Naive thymus-derived CD4-positive, alpha-beta T cell (primary cell): ENCODE results near the gene PROB1. TPM values are rescaled to one million over a fixed set of nuclear protein-coding genes. Genes with fewer than 3 reads are reported as not detected.

Experiments used
- ATAC-seq: fragments of 150-1000 bp; cut with Tn5 transposase; 2 replicates; pipeline ENCODE4 v1.10.0; 2021; ENCODE audit warnings: mild to moderate bottlenecking, moderate library complexity
- CTCF ChIA-PET: fragments of 350-600 bp; sonication (Branson Sonifier 250); formaldehyde crosslinking; loops from one replicate; lab custom pipeline; 2021; ENCODE audit warnings: antibody characterized with exemption; lab: Charles Lee
- POLR2A ChIA-PET: fragments of 350-600 bp; sonication (Branson Sonifier 250); formaldehyde crosslinking; loops from one replicate; lab custom pipeline; 2021; ENCODE audit warnings: antibody characterized with exemption, inconsistent platforms; lab: Charles Lee
- DNase-seq, 9 donors: peaks; one replicate each; pipeline versions ENCODE4 v3.0.0 to v3.0.0-alpha.2; 2020 to 2022; ENCODE audit warnings: mixed read lengths in 1 of 9
- H3K27ac ChIP-seq: one replicate; pipeline ENCODE4 v1.7.0; 2013; ENCODE audit warnings: mild to moderate bottlenecking, low read depth, low read length, moderate library complexity
- H3K27me3 ChIP-seq, 2 donors: one replicate each; pipeline ENCODE4 v1.7.0; 2013; ENCODE audit warnings: low read length in 2 of 2, mild to moderate bottlenecking in 2 of 2, moderate library complexity in 2 of 2; ENCODE audit not compliant: control insufficient read depth in 2 of 2, insufficient read depth in 2 of 2
- H3K36me3 ChIP-seq, 3 experiments: 1 replicate in 2 of 3; 2 replicates in 1 of 3; pipeline ENCODE4 v1.7.0; 2013; ENCODE audit warnings: low read length in 3 of 3, mild to moderate bottlenecking in 3 of 3, moderate library complexity in 1 of 3; ENCODE audit not compliant: insufficient read depth in 3 of 3, control insufficient read depth in 2 of 3
- H3K4me1 ChIP-seq, 2 donors: one replicate each; pipeline ENCODE4 v1.7.0; 2013; ENCODE audit warnings: low read length in 2 of 2, mild to moderate bottlenecking in 2 of 2, moderate library complexity in 1 of 2; ENCODE audit not compliant: control insufficient read depth in 2 of 2, insufficient read depth in 2 of 2
- H3K4me3 ChIP-seq: 2 replicates; pipeline ENCODE4 v1.7.0; 2013; ENCODE audit warnings: mild to moderate bottlenecking, low read length
- H3K9me3 ChIP-seq, 3 experiments: 1 replicate in 2 of 3; 2 replicates in 1 of 3; pipeline ENCODE4 v1.7.0; 2013; ENCODE audit warnings: low read length in 3 of 3; ENCODE audit not compliant: control insufficient read depth in 2 of 3
- H3K27ac Mint-ChIP-seq, 9 donors: one replicate each; pipeline ENCODE4 v1.8.0; 2020 to 2022; ENCODE audit warnings: mixed read lengths in 9 of 9, mild to moderate bottlenecking in 8 of 9, moderate library complexity in 5 of 9, inconsistent platforms in 2 of 9
- H3K27me3 Mint-ChIP-seq, 5 donors: one replicate each; pipeline ENCODE4 v1.8.0; 2021 to 2022; ENCODE audit warnings: mixed read lengths in 5 of 5, mild to moderate bottlenecking in 1 of 5
- H3K36me3 Mint-ChIP-seq, 5 donors: one replicate each; pipeline ENCODE4 v1.8.0; 2020 to 2022; ENCODE audit warnings: mixed read lengths in 5 of 5, mild to moderate bottlenecking in 3 of 5, inconsistent platforms in 1 of 5
- H3K4me1 Mint-ChIP-seq, 7 donors: one replicate each; pipeline ENCODE4 v1.8.0; 2020 to 2022; ENCODE audit warnings: mixed read lengths in 7 of 7, mild to moderate bottlenecking in 3 of 7, inconsistent platforms in 1 of 7
- H3K4me3 Mint-ChIP-seq, 10 donors: one replicate each; pipeline ENCODE4 v1.8.0; 2020 to 2022; ENCODE audit warnings: mild to moderate bottlenecking in 10 of 10, mixed read lengths in 10 of 10, moderate library complexity in 6 of 10, inconsistent platforms in 2 of 10
- H3K9me3 Mint-ChIP-seq, 11 donors: one replicate each; pipeline ENCODE4 v1.8.0; 2020 to 2022; ENCODE audit warnings: mixed read lengths in 11 of 11, mild to moderate bottlenecking in 4 of 11, inconsistent platforms in 1 of 11, moderate library complexity in 1 of 11
- intact Hi-C, 2 donors: fragments of 100-400 bp; cut with micrococcal nuclease; formaldehyde crosslinking; loops; one replicate each; pipeline ENCODE4 v1.15.1; 2023
- polyA plus RNA-seq, 2 donors: library from polyadenylated mRNA; unstranded; fragments of 300-500 nt; fragmentation: Illumina TruSeq; gene quantifications; one replicate each; pipeline ENCODE4 v1.2.3, GENCODE V29; 2021
- total RNA-seq, 6 experiments: library from RNA in 5 of 6; stranded (reverse) in 5 of 6; gene quantifications; 1 replicate in 5 of 6; 2 replicates in 1 of 6; pipeline ENCODE4 v1.2.3 and lab custom pipeline; 2021 to 2026

The PROB1 gene
- total and polyA plus RNA-seq, 7 experiments from 2014 or later: 0.26 to 4.9 (median 0.86) TPM; not detected in 1

GRCh38 chr5:139403787-139404483, 9.0 kb upstream of the PROB1 start, which contains the start of gene SPATA24:
Gene SPATA24 (minus strand): TSS chr5:139404089. CDS start chr5:139404060, 29 bp downstream.
- Mint-ChIP-seq H3K4me3 (peak within 1 kb of the TSS; percentile 88 to 98 (median 94)), H3K27me3 (no peaks in the 10 kb centered on the region), H3K27ac (peak within 1 kb of the TSS; percentile 96 to 100 (median 99)), H3K36me3 (peaks cover 4 to 9% (median 6%) of the 10 kb centered on the region in 5 donors), H3K4me1 (peaks cover 26 to 42% (median 36%) of the 10 kb centered on the region in 7 donors), H3K9me3 (no peaks in the 10 kb centered on the region)
- Histone ChIP-seq H3K36me3 (no peaks in the 10 kb centered on the region), H3K27me3 (no peaks in the 10 kb centered on the region), H3K4me3 (peak within 1 kb of the TSS; percentile 56), H3K4me1 (peaks cover 16 to 18% of the 10 kb centered on the region in 2 donors), H3K27ac (peak within 1 kb of the TSS; percentile 88), H3K9me3 (no peaks in the 10 kb centered on the region)
- DNase-seq (peak; percentile 90 to 99 (median 98)), ATAC-seq (peak; percentile 94)
- ChIA-PET POLR2A (interaction anchor here (0.6 to 3.2 kb wide), 21 partner anchors 8 to 860 kb away, joined by 3 to 24 read pairs (median 4); partner anchors contain the start of genes DNAJC18, ETF1, MATR3 and MZB1), CTCF (interaction anchor here (0.6 to 1.3 kb wide), 5 partner anchors 13 to 461 kb away, joined by 3 to 5 read pairs (median 3); partner anchors contain the start of gene PAIP2)
- intact Hi-C loops: loop anchor here (1.0 to 5.0 kb wide), 20 partner anchors 10 to 1161 kb away; partner anchors contain the start of genes DNAJC18 (in 2 of the 2), ETF1 (in 2 of the 2), FAM53C (in 2 of the 2) and HSPA9 (in 2 of the 2)

DNA sequence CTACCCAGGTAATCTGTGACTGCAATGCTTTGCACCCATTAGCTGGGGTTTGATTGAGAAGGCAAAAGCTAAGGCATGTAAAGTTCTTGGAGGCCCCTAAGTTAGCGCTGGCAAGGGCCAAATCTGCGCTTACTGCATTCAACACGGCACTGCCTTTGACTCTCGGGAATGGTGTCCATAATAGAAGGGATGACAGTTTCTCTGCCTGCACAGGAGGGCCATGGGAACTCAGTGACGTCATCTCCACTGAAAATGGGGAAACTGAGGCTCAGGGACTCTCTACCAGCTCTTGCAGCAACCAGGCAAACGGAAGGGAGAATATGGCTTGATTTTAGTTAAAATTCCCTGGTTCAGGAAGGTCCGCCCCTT, 8.5 kb upstream of the PROB1 start:
- peak overlapping the region; percentile 56 for H3K4me3 ChIP-seq
- H3K27me3 Mint-ChIP-seq: no peaks in the 10 kb centered on the region
- intact Hi-C loops: loop anchor here (1.0 to 5.0 kb wide), 5 partner anchors 205 to 1066 kb away; partner anchors contain the start of genes FAM53C (in 2 of the 2), HSPA9 (in 2 of the 2), SIL1 (in 2 of the 2) and ANKHD1 (in 1 of the 2)

DNA sequence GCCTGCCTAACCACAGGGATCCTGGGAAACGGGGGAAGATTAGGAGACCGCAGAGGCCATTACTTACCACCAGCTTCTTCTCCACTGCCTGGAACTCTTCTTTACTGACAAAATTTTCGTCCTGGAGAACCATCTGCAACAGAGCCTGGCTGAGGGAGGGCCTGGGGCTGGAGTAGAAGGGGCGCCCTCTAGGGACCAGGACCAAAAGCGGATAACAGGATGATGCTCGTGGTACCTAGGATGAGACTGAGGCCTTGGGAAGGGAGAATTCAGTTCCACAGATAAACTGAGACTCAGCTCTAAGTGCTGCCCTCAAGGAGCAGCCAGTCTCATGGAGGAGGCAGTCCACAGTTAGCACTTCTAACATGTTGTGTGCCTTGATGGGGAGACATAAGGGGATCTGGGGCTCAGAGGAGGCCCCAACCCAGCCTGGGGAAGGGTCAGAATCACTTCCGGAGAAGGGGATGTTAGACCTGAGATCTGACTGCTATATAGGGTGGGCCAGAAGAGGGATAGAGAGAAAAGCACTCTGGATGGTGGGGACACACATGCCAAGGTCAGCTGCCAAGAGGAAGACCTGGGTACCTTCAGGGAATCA, 7.8 kb upstream of the PROB1 start:
- Mint-ChIP-seq H3K36me3 (peaks cover 4 to 7% (median 5%) of the 10 kb centered on the region in 5 donors), H3K9me3 (no peaks in the 10 kb centered on the region), H3K4me3 (peak overlapping the region; percentile 88 to 98 (median 94)), H3K27me3 (no peaks in the 10 kb centered on the region), H3K27ac (peak overlapping the region; percentile 96 to 100 (median 99)), H3K4me1 (peaks cover 22 to 43% (median 31%) of the 10 kb centered on the region in 7 donors)
- ATAC-seq (no peak), DNase-seq (no peak)
- Histone ChIP-seq H3K27me3 (no peaks in the 10 kb centered on the region), H3K36me3 (no peaks in the 10 kb centered on the region), H3K4me1 (peaks cover 16% of the 10 kb centered on the region in 2 donors), H3K4me3 (peak overlapping the region; percentile 56), H3K27ac (peak overlapping the region; percentile 88), H3K9me3 (no peaks in the 10 kb centered on the region)
- CTCF ChIA-PET: interaction anchor here (0.5 to 2.2 kb wide), 5 partner anchors 8 to 111 kb away, joined by 3 to 7 read pairs (median 3); partner anchors contain the start of gene PAIP2
- intact Hi-C loops: loop anchor here (1.0 to 5.0 kb wide), 5 partner anchors 204 to 1065 kb away; partner anchors contain the start of genes FAM53C (in 2 of the 2), HSPA9 (in 2 of the 2), SIL1 (in 2 of the 2) and ANKHD1 (in 1 of the 2)
- POLR2A ChIA-PET: interaction anchor here (0.5 to 3.2 kb wide), 10 partner anchors 11 to 167 kb away, joined by 3 to 24 read pairs (median 4); partner anchors contain the start of genes MZB1, PAIP2 and UBE2D2

More for the DNA sequence above, 8.5 kb upstream of the PROB1 start:
- Histone ChIP-seq H3K27ac (peak overlapping the region; percentile 88), H3K27me3 (no peaks in the 10 kb centered on the region), H3K9me3 (no peaks in the 10 kb centered on the region), H3K36me3 (no peaks in the 10 kb centered on the region), H3K4me1 (peaks cover 16 to 18% of the 10 kb centered on the region in 2 donors)
- ATAC-seq (no peak), DNase-seq (no peak)
- Mint-ChIP-seq H3K27ac (peak overlapping the region; percentile 96 to 100 (median 99)), H3K4me3 (peak overlapping the region; percentile 88 to 98 (median 94)), H3K9me3 (no peaks in the 10 kb centered on the region), H3K4me1 (peaks cover 26 to 42% (median 36%) of the 10 kb centered on the region in 7 donors), H3K36me3 (peaks cover 4 to 9% (median 6%) of the 10 kb centered on the region in 5 donors)
- ChIA-PET CTCF (interaction anchor here (0.9 to 2.2 kb wide), 6 partner anchors 12 to 114 kb away, joined by 3 to 7 read pairs (median 3); partner anchors contain the start of gene PAIP2), POLR2A (interaction anchor here (0.6 to 3.2 kb wide), 19 partner anchors 8 to 860 kb away, joined by 3 to 24 read pairs (median 4); partner anchors contain the start of genes DNAJC18, ETF1, MATR3 and MZB1)

DNA sequence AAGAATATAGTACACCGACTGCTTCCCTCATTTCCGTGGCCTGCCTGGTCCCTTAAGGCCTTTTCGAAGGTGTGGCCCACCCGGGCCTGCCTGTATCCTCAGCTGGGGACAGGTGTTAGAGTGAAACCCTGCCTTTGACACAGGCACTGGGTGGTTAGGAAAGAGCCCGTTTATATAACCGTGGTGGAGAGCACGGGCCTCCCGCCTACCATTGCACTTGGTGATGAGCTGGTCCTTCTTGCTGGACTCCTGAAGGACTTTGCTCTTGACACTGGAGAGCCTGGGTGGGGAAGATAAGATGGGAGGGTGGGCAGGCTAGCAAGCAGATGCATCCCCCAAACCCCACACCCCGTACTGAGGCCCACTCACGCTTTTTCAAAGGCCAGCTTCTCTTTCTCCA, 6.6 kb upstream of the PROB1 start:
- Histone ChIP-seq H3K9me3 (no peaks in the 10 kb centered on the region), H3K4me3 (no peak overlapping the region), H3K36me3 (no peaks in the 10 kb centered on the region), H3K27ac (no peak overlapping the region), H3K27me3 (no peaks in the 10 kb centered on the region), H3K4me1 (peaks cover 14 to 16% of the 10 kb centered on the region in 2 donors)
- no peak for ATAC-seq
- no peaks in the 10 kb centered on the region for H3K9me3 Mint-ChIP-seq
- H3K27ac Mint-ChIP-seq: peak overlapping the region in 1 of 9 donors; percentile 79
- POLR2A ChIA-PET: interaction anchor here (1.0 to 3.2 kb wide), 3 partner anchors 60 to 159 kb away, joined by 3 to 20 read pairs (median 4); partner anchors contain the start of genes PAIP2 and UBE2D2
- peaks cover 4 to 6% (median 5%) of the 10 kb centered on the region in 5 donors for H3K36me3 Mint-ChIP-seq
- DNase-seq: no peak
- H3K27me3 Mint-ChIP-seq: no peaks in the 10 kb centered on the region
- CTCF ChIA-PET: interaction anchor here (0.6 to 2.2 kb wide), 3 partner anchors 21 to 1047 kb away, joined by 3 to 7 read pairs (median 3); no protein-coding TSS in a partner anchor
- intact Hi-C loops: loop anchor here (5.0 kb wide), 2 partner anchors 1001 to 1064 kb away; partner anchors contain the start of genes FAM53C (in 2 of the 2) and ANKHD1 (in 1 of the 2)
- H3K4me1 Mint-ChIP-seq: peaks cover 21 to 43% (median 25%) of the 10 kb centered on the region in 7 donors
- H3K4me3 Mint-ChIP-seq: peak overlapping the region in 1 of 10 donors; percentile 27

GRCh38 chr5:139399501-139400121, 4.7 kb upstream of the PROB1 start:
- ChIA-PET POLR2A (no interaction called here), CTCF (interaction anchor here (0.6 to 1.4 kb wide), 2 partner anchors 15 to 163 kb away, joined by 3 read pairs; no protein-coding TSS in a partner anchor)
- H3K9me3 Mint-ChIP-seq: no peaks in the 10 kb centered on the region
- ATAC-seq (no peak), DNase-seq (no peak)
- peaks cover 4 to 7% (median 5%) of the 10 kb centered on the region in 5 donors for H3K36me3 Mint-ChIP-seq
- Histone ChIP-seq H3K27ac (no peak overlapping the region), H3K36me3 (no peaks in the 10 kb centered on the region), H3K4me1 (peaks cover 10 to 13% of the 10 kb centered on the region in 2 donors), H3K27me3 (no peaks in the 10 kb centered on the region), H3K9me3 (no peaks in the 10 kb centered on the region), H3K4me3 (no peak overlapping the region)
- H3K4me3 Mint-ChIP-seq: no peak overlapping the region
- peak overlapping the region in 1 of 9 donors; percentile 38 for H3K27ac Mint-ChIP-seq
- intact Hi-C loops: loop anchor here (5.0 to 10.0 kb wide), 3 partner anchors 935 to 1062 kb away; partner anchors contain the start of genes FAM53C (in 2 of the 2), ANKHD1 (in 1 of the 2) and EGR1 (in 1 of the 2)
- H3K27me3 Mint-ChIP-seq: no peaks in the 10 kb centered on the region
- H3K4me1 Mint-ChIP-seq: peaks cover 15 to 47% (median 24%) of the 10 kb centered on the region in 7 donors
